NCI-H446 (cell line): ENCODE data around the gene KCNT2.

Experiments
- DNase-seq, 2 experiments: peaks; one replicate each; lab custom pipeline; 2025; lab: John Stamatoyannopoulos, UW

KCNT2 gene

DNA sequence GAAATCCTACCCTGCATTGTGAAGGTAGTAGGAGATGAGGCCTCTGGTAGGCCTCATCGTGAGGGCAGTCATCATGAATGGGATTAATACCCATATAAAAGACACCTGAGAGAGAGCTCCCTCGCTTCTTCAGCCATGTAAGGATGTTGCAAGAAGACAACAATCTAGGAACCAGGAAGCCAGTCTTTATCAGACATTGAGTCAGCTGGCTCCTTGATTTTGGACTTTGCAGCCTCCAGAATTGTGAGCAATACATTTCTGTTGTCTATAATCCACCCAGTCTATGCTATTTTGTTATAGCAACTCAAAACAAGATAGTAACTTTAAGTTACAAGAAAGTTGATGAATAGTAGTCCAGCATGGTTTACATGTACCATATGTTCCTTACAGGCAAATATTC, 208.5 kb downstream of the KCNT2 start:
- DNase-seq: no peak

DNA sequence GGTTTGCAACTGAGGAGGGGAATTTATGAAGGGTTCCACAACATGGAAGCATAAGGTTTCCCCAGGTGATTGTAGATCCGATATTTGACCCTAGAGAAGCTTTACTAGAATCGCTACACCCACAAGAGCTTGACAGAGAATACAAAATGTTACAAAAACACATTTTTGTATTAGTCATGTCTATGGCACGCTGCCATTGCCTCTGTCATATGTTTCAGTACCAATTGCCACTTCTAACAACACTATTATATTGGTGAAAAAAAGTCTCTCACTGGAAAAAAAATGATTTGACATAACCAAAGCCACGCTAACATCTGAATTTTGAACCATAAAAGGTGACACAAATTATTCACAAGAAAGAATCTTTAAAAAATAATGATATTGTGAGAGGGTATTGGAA, 214.5 kb downstream of the KCNT2 start:
- peak; percentile 18 to 47 for DNase-seq

DNA sequence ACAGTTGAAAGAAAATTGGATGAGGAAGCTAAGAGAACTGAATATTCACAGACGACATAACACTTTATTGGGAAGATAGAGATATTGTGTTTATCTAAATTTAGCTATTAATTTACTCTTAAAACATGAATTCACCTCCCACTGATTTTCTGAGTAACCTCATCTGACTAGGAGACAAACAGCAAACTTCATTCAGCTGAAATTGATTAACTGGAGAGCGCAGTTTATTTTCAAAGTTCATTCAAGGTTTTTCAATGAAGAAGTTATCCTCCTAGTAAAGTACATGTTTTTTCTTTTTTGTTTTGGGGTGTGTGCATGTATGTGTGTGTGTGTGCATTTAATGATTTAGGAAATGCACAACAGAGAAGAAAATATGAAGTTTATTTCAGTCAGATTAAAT, 215.0 kb downstream of the KCNT2 start:
- DNase-seq: no peak

DNA sequence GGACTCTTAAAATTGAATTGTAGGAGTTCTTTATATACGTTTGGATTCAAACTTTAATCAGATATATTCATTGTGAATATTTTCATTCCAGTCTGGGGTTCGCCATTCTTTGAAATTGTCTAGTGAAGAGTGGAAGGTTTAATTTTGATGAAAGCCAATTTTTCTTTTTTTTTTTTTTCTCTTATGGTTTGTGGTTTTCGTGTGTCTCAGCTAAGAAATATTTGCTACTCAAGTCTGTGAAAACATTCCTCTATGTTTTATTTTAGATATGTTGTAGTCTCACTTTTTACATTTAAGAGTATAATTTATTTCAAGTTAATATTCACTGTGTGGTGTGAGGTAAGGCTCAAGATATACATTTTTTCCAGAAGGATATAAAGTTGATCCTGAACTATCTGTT, 220.5 kb downstream of the KCNT2 start:
- DNase-seq: no peak

DNA sequence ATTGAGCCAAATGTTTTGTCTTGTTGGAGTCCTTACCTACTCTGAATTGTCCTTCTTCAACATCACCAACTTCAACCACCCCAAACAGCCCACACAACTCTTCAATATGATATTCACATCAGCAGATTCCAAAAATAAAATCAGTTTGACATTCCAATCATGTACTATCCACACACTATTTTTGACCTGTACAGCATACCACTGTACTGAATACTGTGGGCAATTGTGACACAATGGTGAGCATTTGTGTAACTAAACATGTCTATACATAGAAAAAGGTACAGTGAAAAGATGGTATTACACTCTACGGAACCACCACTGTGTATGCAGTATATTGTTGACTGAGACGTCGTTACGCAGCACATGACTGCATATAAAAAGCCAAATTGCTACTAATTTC, 223.1 kb downstream of the KCNT2 start:
- DNase-seq: no peak

DNA sequence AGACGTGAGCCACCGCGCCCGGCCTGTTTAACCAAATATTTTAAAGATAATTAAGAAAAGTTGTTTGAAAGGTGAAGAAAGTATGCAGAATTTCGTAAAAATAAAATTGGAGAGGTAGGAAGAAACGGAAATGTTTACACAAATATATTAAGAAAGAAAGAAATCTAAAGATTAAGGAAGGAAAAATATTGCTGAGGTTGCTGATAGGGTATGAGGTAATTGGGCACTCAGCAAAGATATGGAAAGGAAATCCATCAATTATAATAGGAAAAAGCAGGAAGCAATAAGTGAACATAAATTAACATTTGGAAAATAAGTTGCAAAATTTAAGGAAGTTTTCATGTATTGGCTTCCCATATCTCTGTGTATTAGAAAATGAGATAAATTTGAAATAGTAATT, 225.9 kb downstream of the KCNT2 start:
- DNase-seq: no peak

DNA sequence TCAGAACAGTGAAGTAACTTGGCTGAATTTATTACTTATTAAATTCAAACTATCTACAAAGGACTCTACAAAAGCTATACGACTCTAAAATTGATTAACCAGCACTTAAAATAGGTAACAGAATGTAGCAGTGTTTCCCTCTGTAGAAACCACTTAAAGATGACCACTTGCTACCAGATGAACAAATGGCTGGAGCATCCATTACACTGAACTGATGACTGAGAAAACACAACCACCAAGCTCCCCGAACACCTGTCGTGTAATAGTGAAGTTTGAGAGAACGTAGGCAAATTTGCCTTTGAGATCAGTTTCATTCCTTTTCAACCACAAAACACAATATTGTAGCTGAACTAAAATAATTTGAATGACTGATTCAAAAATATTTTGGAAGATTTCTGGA, 226.7 kb downstream of the KCNT2 start:
- no peak for DNase-seq

DNA sequence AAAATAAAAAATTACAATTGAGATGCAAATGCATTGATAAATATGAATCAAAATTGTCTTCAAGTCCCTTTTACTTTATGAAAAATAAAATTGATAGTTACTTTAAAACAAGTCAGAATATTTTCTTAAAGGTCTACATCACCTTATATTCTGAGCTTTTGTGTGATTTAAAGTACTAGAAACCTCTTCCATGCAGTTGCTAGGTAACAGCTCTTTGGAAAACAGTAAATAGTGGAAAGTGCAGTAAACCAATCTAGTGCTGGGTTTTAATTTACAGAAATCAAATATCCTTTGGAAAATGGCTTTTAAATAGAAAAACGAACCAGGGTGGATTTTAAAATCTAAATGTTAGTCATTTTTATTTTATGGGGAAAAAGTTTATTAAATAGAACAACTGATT, 227.9 kb downstream of the KCNT2 start:
- DNase-seq: no peak

DNA sequence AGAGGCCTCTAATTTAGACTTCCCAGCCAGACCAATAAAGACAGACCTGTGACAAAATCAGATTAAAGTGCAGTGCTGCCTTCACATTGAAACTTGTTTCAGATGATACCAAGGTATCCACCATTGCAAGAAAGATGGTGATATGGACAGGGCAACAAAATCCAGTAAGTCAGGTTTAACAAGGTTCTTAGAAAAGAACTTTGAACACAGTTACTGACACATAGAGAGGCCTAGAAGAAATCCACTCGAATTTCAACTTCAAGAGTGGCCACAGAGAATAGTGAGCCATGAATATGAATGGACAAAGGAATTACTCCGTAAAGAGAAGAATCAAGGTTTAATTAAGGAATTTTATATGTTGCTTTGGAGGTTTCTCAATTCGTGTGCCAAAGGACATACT, 230.4 kb downstream of the KCNT2 start:
- no peak for DNase-seq

DNA sequence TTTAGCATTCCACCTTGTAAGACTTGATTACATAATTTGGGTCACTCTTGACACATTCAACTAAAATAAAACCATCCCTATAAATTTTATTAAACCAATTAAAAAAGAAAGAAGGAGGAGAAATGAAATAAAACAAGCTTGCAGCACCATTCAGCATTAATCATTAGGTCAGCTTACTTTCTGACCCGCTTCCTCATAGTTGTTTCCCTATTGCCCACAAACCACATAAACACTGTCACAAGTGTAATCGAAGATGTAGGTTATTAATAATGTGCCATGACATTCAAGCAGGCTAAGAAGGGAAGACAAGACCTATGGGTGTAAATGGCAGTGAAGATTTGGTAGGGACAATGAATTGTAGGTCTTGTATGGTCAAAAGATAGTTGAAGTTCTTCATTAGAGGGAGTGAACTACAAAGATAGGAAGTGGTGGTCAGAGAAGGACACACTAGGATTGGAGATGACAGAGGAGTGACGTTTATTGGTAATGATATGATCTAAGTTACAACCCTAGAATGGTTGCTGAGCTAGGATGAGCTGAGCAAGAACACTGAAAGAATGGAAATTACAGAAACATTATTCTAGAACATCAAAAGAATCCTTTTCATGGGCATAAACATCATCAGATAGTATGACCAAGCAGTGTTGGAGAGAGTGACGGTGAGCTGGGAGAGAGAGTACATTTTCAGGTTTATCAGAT, 231.5 kb downstream of the KCNT2 start:
- no peak for DNase-seq

DNA sequence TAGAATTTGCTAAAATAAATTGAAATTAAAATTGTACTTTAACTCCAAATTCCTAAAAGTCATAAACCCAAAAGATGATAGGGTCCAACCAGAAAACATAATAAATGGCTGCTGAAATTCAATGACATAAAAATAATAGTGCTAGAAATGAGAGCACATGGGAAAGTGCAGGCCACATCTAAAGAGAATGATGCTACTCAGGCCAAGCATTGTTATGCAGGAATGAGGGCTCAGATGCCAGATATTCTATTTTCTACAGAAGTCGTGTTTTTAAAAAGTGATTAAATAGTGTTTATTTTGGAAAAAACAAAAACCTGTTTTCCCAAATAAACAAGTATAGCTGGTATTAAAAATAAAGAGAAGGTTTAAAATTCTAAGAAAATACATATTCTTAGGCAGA, 234.4 kb downstream of the KCNT2 start:
- DNase-seq: no peak

DNA sequence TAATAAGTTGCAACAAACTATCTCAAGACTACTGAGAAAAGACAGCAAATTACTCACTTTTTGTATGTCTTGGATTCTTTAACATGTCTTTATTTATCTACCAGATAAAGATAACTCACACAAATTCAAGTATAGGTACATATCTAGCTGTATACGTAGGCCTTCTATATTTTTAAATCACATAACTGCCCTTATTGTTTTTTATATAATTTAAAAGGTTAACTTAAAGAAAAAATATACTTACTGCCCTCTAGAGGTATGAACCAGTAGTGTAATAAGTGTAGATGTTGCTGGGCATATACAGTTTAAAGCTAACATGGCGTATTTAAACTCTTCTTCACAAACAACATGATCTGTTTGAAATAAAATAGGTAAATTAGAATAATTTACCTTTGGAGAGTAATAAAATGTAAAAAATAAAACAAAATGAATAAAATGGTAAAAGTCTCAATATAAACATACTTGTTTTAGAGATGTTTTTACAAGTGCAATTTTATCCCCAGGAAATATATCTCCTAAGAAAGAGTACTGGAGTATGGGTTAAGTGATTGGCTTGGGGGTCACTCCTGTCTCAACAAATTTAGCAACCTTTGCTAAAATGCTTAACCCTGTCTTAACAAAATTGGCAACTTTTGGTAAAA, 235.2 kb downstream of the KCNT2 start:
- DNase-seq: peak in 1 of 2 experiments; percentile 31

DNA sequence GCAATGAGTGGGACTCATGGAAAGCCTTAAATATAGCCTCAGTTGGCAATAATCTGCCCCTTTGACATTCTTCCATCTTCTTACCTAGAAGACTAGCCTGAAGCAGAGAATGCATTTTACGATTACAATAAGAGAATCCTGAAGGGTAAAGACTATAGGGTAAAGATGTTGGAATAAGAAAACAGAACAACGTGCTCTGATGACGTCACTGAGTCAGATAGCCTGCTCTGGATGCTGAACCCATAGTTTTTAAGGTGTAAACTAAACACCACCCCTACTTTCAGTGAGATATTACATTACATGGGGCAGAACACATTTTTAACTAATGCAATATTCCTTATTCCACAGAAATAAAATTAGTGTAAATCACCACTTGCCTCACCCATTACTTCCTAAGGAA, 240.4 kb downstream of the KCNT2 start:
- no peak for DNase-seq

DNA sequence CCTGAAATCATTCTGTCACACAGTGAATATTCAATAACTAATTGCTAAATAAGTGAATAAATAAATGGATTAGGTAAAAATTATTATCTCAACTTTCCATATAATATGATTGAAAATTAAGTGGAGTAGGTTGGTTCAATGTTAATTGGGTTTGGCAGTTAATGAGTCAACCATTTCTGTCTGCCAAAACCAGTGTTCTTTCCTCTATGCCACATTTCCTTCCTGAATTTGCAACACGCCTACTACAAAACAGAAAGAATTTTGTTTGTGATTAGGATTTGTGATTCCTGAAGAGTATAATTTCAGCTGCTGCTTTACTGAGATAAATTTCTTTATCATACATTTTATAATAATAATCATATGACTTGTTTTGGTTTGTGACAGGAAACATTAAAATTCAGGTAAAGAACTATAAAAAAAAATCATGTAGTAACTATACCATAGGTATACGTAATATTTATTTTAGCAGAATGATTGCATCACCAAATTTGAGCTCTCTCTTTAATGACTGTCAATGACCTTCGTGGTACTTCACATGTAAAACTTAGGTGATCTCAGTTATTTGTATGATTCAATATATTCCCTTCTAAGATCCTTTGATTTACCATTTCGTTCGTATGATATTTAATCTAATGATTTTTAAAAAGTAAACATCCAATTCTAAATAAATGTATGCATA, 241.3 kb downstream of the KCNT2 start:
- DNase-seq: no peak

DNA sequence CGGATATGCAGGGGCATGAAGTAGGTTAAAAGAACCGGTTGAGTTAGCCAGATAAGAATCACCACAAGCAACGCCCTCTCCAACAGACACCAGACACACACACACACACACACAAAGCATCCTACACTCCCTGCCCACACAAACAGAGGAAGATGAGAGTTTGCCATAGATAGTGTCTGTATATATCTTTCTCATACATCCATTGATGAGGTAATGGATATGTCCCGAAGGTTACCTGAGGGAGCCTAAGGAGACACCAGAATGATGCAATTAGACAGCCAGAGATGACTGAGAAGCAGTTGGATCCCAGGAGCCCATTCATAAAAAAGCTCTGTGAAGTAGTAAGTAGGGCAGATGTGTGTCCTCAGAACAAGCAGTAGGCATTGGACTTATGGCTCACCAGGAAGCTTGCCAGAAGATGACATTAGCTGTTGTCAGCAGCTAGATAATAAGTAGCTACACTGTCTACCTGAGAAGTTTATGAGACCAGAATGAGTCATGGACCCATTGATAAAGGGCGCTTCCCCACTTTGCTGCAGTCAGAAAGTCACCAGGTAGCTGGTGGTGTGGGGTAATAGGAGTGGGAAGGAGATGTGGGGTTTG, 247.0 kb downstream of the KCNT2 start:
- DNase-seq: no peak

DNA sequence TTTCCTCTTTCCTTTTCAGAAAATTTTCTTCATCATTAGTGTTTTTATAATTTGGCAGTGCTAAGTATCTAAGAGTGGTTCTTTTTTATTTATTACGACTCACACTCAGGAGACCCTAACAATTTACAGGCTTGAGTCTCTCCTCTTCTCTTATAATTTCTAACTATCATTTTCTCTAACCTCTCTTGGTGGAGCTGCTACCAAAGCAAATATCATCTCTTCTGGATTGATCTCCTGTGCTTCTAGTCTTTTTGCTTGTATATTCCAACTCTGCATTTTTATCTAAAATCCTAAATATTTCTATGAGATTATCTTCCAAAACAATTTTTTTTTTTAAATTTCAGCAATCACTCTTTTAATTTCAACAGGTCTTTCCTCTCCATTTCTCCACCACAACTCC, 250.3 kb downstream of the KCNT2 start:
- DNase-seq: no peak

DNA sequence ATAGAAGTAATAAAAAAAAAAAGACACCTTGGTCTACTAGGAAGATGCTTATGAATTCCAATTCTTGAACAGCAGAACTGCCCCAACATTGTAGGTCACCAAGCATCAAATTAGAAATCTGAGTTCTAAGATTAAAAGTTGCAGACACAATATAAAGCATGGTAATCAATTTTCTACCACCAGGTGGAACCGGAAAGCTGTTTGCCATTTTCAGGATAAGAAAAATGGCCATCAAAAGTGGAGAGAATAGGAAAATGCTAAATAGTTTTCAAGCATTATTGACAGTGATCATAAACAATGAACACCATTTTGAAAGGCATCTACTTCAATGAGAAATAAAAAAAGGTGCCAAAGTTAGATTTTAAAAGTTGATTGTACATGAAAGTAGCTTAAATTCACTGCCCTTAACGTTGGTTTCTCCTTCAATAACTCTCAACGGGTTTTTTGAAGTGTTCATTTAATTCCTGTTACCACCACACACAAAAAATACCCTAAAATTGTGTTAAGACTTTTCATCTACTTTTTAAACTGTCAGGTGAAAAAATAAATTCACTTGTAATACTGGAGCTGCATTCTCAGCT, 252.9 kb downstream of the KCNT2 start:
- peak in 1 of 2 experiments; percentile 63 for DNase-seq

DNA sequence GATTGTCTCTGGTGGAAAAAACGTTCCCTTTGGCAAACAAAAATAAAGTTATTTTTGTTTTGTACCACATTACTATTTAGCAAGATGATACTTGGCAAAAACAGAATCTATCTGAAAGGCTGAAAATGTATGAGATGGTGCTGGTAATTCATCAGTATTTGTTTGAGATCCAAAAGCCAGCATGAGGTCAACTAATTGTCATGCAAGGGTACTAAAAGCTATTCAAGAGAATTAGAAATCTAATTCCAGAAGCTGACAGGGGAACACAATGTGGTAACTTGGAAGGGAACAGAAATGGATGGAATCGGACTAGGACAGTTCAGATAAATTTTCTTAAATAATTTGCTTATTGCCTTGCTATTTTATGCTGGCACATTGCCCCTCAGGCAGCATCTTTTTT, 263.8 kb downstream of the KCNT2 start:
- peak in 1 of 2 experiments; percentile 18 for DNase-seq

DNA sequence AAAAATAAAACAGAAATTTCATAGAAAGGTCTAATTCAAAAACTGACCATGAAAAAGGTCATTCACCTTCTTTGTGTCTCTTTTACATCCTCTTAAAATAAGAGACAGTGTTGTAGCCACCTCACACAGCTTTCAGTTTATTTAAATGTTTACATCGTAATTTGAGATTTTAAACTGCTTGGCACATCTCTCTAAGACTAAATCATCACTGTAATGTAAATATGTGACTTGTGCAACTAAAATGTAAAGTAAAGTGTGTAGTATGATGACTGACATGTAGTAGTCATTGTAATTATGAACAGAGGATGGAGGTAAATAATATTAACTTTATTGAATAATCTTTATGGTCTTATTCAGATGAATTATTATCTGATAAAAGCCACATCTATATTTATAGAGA, 283.9 kb downstream of the KCNT2 start:
- DNase-seq: no peak

DNA sequence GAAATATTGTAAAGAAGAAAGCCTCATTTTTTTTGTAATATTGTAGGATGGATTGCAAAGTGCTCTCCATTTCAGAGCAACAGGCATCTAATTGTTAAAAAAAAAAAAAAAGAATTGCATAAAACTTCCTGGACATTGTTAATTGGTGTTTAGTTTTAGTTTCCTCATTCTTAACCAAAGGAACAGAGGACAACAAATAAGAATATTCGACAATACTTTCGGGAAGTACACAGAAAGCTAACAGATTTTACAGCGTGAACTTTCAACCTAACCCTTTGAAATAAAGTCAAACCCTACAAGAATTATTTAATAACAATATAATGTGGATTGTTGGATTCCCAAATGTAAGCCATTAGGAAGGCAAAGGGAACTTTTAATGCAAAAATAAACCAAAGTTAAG, 284.4 kb downstream of the KCNT2 start:
- no peak for DNase-seq

DNA sequence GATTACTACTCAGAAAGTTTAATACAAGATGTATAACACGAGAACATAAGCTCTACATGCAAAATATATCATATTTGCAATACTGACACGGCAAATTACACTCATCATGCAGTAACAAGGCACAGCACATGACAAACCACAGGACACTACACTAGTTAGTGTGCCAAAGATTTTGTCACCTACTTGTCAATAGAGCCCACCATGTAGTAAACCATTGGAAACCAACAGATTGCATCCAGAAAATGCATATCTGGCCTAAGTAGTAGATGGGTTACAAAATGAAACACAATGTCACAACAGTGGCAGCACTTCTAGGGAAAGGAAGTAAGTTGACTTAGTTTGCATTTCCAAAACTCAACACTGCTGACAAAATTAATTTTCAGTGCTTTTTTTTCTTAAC, 288.9 kb downstream of the KCNT2 start:
- no peak for DNase-seq
